ENCODE results near the gene MIDN. TPM values are rescaled to one million over a fixed set of nuclear protein-coding genes. Genes with fewer than 3 reads are reported as not detected.

Gene MIDN
- total and polyA plus RNA-seq, 10 of the 15 experiments (the other 5 are each of a cell fraction or from before 2014, with no cell fraction given), result 0.38 to 51.5 (median 7.2) TPM

DNA sequence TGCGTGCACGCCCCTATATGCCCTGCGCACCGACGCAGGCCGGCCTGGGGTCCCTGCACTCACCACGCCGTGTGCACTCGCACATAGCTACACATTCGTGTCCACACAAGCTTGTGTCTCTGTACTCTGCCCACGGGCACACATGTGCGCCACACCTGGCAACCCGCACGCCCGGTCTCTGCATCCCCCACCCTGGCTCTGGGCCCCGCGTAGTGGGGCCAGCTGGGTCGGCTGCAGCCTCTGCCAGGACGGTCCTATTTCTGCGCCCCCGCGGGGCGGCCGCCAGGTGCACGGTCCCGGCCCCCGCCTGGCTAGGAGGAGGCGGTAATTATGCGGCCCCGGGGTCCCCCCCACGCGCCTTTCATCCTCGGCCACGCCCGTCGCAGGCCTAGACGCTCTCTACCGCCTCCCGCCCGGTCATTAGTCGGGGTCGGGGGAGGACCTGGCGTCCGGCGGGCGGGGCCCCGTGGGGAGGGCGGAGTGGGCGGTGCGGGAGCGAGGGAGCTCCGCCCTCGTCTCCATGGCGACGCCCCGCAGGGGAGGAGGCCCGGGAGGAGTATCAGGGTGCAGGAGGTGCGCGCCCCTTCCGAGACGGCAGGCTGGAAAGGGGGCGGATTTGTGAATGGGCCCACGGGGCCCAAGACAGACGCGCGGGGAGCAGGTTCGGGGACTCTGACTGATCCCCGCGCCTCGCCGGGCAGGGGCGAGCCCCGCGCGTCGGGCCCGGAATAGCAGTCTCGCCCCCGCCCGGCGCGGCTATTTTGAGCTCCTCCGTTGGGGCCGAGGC lies 17.9 kb downstream of the MIDN start (continued):
- TF ChIP-seq, protein P1, sequence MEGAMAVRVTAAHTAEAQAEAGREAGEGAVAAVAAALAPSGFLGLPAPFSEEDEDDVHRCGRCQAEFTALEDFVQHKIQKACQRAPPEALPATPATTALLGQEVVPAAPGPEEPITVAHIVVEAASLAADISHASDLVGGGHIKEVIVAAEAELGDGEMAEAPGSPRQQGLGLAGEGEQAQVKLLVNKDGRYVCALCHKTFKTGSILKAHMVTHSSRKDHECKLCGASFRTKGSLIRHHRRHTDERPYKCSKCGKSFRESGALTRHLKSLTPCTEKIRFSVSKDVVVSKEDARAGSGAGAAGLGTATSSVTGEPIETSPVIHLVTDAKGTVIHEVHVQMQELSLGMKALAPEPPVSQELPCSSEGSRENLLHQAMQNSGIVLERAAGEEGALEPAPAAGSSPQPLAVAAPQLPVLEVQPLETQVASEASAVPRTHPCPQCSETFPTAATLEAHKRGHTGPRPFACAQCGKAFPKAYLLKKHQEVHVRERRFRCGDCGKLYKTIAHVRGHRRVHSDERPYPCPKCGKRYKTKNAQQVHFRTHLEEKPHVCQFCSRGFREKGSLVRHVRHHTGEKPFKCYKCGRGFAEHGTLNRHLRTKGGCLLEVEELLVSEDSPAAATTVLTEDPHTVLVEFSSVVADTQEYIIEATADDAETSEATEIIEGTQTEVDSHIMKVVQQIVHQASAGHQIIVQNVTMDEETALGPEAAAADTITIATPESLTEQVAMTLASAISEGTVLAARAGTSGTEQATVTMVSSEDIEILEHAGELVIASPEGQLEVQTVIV (IDR thresholded peaks at IDR 0.05; ENCODE audit: borderline replicate concordance, partially characterized antibody), result no peak
- TF ChIP-seq FOXK2 (IDR thresholded peaks at IDR 0.05) (no peak), GATAD2B (conservative IDR thresholded peaks at IDR 0.05; ENCODE audit: low read depth) (peak; percentile 90)

DNA sequence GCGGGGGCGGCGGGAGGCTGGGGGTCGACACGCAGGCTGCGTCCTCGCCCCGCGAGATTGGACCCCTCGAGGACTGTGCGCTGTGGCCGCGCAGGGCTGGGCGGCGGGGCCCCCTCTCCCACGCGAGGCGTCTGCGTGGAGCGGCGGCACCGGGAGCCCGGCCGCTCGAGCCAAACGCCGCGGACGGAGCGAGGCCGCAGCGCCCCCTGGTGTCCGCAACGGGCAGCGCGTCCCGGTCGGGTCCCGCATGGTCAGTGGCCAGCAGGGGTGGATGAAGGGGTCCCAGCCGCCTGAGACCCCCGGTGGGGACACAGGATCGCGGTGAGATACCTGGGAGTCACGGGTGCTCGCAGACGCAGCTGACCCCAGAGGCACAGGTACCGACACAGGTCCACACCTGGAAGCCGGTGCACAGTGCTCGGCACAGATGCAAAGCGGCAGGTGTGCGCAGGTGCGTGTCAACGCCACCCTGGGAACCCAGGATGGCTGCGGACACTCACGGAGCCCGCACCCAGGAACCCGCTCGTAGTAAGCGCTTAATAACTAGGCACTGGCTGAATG lies 18.6 kb downstream of the MIDN start:
- 1% methylated on average over 34 of the region's 59 CpGs for WGBS (ENCODE audit: insufficient coverage, insufficient replicate concordance, low lambda C conversion rate, missing lambda C conversion rate)
- POLR2A ChIA-PET, result interaction anchor here (0.6 to 8.7 kb wide), 10 partner anchors 8 to 498 kb away, joined by 3 to 184 read pairs (median 6); partner anchors contain the start of genes ATP5F1D and FAM174C
- SMC1A ChIA-PET (ENCODE audit: uncharacterized antibody, unreplicated experiment), result interaction anchor here (0.7 to 7.3 kb wide), 4 partner anchors 9 to 23 kb away, joined by 3 to 172 read pairs (median 9); partner anchors contain the start of gene ATP5F1D
- peak; percentile 80; the same call in 1 of the 2 replicates for TF ChIP-seq RB1 (IDR thresholded peaks at IDR 0.05; ENCODE audit: borderline replicate concordance)
- TF ChIP-seq, protein P2, sequence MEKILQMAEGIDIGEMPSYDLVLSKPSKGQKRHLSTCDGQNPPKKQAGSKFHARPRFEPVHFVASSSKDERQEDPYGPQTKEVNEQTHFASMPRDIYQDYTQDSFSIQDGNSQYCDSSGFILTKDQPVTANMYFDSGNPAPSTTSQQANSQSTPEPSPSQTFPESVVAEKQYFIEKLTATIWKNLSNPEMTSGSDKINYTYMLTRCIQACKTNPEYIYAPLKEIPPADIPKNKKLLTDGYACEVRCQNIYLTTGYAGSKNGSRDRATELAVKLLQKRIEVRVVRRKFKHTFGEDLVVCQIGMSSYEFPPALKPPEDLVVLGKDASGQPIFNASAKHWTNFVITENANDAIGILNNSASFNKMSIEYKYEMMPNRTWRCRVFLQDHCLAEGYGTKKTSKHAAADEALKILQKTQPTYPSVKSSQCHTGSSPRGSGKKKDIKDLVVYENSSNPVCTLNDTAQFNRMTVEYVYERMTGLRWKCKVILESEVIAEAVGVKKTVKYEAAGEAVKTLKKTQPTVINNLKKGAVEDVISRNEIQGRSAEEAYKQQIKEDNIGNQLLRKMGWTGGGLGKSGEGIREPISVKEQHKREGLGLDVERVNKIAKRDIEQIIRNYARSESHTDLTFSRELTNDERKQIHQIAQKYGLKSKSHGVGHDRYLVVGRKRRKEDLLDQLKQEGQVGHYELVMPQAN (conservative IDR thresholded peaks at IDR 0.05), result peak; percentile 96
- TF ChIP-seq MYB (IDR thresholded peaks at IDR 0.05; ENCODE audit: borderline replicate concordance, low read depth, low read length), result no peak
- peak; percentile 95 for TF ChIP-seq SMARCA5 (IDR thresholded peaks at IDR 0.05)
- peak; percentile 99 for TF ChIP-seq LARP7 (IDR thresholded peaks at IDR 0.05)
- peak; percentile 56; the same call in 1 of the 2 replicates for TF ChIP-seq STAT1 (conservative IDR thresholded peaks at IDR 0.05)
- 0 out of 2 replicates have a peak, but pooled peaks have one; percentile 38 for TF ChIP-seq MXI1 (IDR thresholded peaks at IDR 0.05; ENCODE audit: low read depth, low read length)
- peak; percentile 79 for TF ChIP-seq NR2F1 (conservative IDR thresholded peaks at IDR 0.05)
- peak; percentile 89; the same call in 1 of the 2 replicates for TF ChIP-seq ZNF207 (IDR thresholded peaks at IDR 0.05; ENCODE audit: borderline replicate concordance)

More for the DNA sequence above, 18.6 kb downstream of the MIDN start:
- H3K9me3 ChIP-seq (replicated peaks; ENCODE audit: control insufficient read depth, insufficient read depth, low read length), result no peaks in the 10 kb centered on the region
- H3K4me2 ChIP-seq (ENCODE audit: control insufficient read depth, insufficient read depth), result peak overlapping the region; percentile 92
- no TSS peak for BruUV-seq (replicated peaks)
- FAIRE-seq (no peak), ATAC-seq (peak; percentile 37), DNase-seq (ENCODE audit: low read depth, low spot score) (no peak)
- H2AFZ ChIP-seq (ENCODE audit: control insufficient read depth, low read depth, low read length), result peak overlapping the region; percentile 60
- no peak overlapping the region for H3K9ac ChIP-seq (ENCODE audit: control insufficient read depth, insufficient read depth, low read length)
- peaks cover 33% of the 10 kb centered on the region for H3K79me2 ChIP-seq (ENCODE audit: control insufficient read depth, insufficient read depth, low read length)
- RAD21 ChIA-PET (ENCODE audit: unreplicated experiment), result interaction anchor here (0.8 to 5.1 kb wide), 14 partner anchors 8 to 343 kb away, joined by 3 to 336 read pairs (median 4); partner anchors contain the start of genes ARHGAP45, ATP5F1D, FAM174C and WDR18
- in situ Hi-C loops (cut with MboI) (loop anchor here (10.0 kb wide), 1 partner anchor 818 kb away; no protein-coding TSS in a partner anchor), intact Hi-C loops (cut with micrococcal nuclease; ENCODE audit: unreplicated experiment) (loop anchor here (1.0 kb wide), 2 partner anchors 18 to 23 kb away; no protein-coding TSS in a partner anchor)
- CTCF ChIA-PET, result interaction anchor here (0.8 to 7.2 kb wide), 11 partner anchors 8 to 177 kb away, joined by 3 to 363 read pairs (median 6); partner anchors contain the start of genes ATP5F1D and FAM174C
- peaks cover 8 to 9% of the 10 kb centered on the region in 2 experiments for H3K36me3 ChIP-seq (ENCODE audit: control insufficient read depth in 2 of 2, insufficient read depth in 2 of 2, low read length in 1 of 2)
- H3K4me3 ChIP-seq, result peak overlapping the region; percentile 53; the same call in 1 of the 2 replicates
- H4K20me1 ChIP-seq (ENCODE audit: control insufficient read depth, insufficient read depth), result no peaks in the 10 kb centered on the region; the same call in 1 of the 2 replicates
- H3K27me3 ChIP-seq (replicated peaks in 1 of 2; ENCODE audit: control insufficient read depth in 2 of 2, insufficient read depth in 2 of 2, low read length in 1 of 2), result no peaks in the 10 kb centered on the region
- peak overlapping the region; percentile 7; the same call in 1 of the 2 replicates for H3K27ac ChIP-seq (ENCODE audit: control insufficient read depth, insufficient read depth)
- peaks cover 59% of the 10 kb centered on the region for H3K4me1 ChIP-seq (ENCODE audit: control insufficient read depth, insufficient read depth, low read length)

All from GM12878 (cell line).